Measurements from ENCODE around the gene GALNTL6.

DNA sequence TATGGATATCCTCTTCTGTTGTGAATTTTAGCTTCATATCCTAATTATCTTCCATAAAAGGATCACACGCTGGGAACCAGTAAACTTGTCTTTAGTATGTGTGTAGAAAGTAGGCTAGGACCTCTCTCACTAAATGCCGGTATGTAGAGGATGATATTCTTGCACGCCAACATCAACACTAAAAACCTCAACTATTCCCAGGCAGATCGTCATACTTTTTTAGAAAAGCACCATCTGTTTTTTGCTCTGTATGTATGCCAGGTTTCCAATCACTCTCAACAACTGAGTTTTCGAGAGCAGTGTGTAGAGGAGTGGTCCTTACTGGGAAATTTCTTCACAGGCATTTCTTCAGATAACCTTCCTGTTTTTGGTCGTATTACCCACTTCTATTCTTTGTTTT is 283.6 kb downstream of the GALNTL6 start:
- TF ChIP-seq PHF21A (IDR thresholded peaks at IDR 0.05; ENCODE audit: borderline replicate concordance, low read depth) (no peak), YY1 (IDR thresholded peaks at IDR 0.05; ENCODE audit: borderline replicate concordance in 1 of 3, control insufficient read depth in 1 of 3, extremely low read depth in 1 of 3, insufficient read depth in 3 of 3, insufficient read length in 1 of 3, insufficient replicate concordance in 2 of 3, low read depth in 1 of 3, low read length in 2 of 3) (no peak), POLR2AphosphoS5 (IDR thresholded peaks at IDR 0.05; ENCODE audit: control insufficient read depth, insufficient read depth, low read depth, low read length) (no peak), CAMTA2 (CRISPR knock-in tag; conservative IDR thresholded peaks at IDR 0.05) (no peak), ZFP1 (CRISPR knock-in tag; IDR thresholded peaks at IDR 0.05) (no peak), NR4A1 (CRISPR knock-in tag; IDR thresholded peaks at IDR 0.05) (no peak), NR4A1 (tag; IDR thresholded peaks at IDR 0.05) (no peak), ZNF146 (CRISPR knock-in tag; IDR thresholded peaks at IDR 0.05; ENCODE audit: unreplicated experiment) (no peak), FOXA1 (IDR thresholded peaks at IDR 0.05; ENCODE audit: borderline replicate concordance) (no peak)
- TF ChIP-seq, protein P1, sequence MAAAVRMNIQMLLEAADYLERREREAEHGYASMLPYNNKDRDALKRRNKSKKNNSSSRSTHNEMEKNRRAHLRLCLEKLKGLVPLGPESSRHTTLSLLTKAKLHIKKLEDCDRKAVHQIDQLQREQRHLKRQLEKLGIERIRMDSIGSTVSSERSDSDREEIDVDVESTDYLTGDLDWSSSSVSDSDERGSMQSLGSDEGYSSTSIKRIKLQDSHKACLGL (CRISPR knock-in tag; IDR thresholded peaks at IDR 0.05; ENCODE audit: borderline replicate concordance, poor library complexity, severe bottlenecking), result no peak
- TF ChIP-seq, protein P2, sequence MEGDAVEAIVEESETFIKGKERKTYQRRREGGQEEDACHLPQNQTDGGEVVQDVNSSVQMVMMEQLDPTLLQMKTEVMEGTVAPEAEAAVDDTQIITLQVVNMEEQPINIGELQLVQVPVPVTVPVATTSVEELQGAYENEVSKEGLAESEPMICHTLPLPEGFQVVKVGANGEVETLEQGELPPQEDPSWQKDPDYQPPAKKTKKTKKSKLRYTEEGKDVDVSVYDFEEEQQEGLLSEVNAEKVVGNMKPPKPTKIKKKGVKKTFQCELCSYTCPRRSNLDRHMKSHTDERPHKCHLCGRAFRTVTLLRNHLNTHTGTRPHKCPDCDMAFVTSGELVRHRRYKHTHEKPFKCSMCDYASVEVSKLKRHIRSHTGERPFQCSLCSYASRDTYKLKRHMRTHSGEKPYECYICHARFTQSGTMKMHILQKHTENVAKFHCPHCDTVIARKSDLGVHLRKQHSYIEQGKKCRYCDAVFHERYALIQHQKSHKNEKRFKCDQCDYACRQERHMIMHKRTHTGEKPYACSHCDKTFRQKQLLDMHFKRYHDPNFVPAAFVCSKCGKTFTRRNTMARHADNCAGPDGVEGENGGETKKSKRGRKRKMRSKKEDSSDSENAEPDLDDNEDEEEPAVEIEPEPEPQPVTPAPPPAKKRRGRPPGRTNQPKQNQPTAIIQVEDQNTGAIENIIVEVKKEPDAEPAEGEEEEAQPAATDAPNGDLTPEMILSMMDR (IDR thresholded peaks at IDR 0.05 in 2 of 3, conservative IDR thresholded peaks at IDR 0.05 in 1 of 3; ENCODE audit: insufficient read depth in 2 of 3, low read depth in 1 of 3, low read length in 3 of 3), result no peak
- TF ChIP-seq, protein P3, sequence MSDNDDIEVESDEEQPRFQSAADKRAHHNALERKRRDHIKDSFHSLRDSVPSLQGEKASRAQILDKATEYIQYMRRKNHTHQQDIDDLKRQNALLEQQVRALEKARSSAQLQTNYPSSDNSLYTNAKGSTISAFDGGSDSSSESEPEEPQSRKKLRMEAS (CRISPR knock-in tag; IDR thresholded peaks at IDR 0.05), result no peak

All from K562 (cell line).